HG03025 (cell line): ENCODE data around the gene BCL11A.

Experiments
- ATAC-seq: cut with Tn5 transposase; IDR thresholded peaks from one replicate; pipeline ENCODE4 v1.9.1; 2021; ENCODE audit warnings: mild to moderate bottlenecking, moderate library complexity; ENCODE audit not compliant: unreplicated experiment, low FRiP score

Gene BCL11A

DNA sequence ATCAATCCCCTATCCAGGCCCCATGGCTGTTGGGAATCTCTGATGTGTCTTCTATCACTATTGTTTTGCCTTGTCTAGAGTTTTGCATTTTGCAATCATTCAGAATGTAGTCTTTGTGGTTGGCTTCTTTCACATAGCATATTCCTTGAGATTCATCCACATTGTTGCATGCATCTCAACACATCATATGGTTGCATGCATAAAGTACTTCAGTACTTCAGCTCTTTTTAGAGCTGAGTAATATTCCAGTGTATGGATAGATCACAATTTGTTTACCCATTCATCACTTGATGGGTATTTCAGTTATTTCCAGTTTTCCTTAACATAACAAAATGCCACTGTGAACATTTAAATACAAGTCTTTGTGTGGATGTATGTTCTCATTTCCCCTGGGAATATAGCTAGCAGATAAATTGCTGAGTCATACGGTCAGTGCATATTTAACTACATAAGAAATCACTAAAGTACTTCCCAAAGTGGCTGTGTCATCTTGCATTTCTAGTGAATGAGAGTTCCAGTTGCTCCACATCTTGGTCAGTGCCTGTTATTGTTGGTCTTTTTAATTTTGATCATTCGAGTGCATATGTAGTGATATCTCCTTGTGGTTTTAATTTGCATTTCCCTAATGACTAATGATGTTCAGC is 138.8 kb downstream of the BCL11A start:
- no peak for ATAC-seq

DNA sequence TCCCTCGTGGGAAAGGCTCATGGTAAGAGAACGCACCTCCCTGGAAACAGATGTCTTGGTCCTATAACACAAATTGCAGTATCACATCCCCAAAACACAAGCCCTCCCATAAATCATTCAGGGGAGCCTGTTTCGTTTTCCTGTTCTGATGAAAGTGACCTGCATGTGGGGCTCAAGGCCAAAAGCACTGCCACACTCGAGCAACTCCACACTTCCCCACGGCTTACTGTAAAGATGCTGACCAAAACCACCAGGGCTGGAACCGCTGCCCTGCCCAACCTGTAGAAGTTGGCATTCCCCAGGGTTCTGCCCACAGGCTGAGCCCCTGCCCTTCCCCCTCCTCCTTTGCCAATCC is 139.7 kb downstream of the BCL11A start:
- peak; percentile 81 for ATAC-seq

DNA sequence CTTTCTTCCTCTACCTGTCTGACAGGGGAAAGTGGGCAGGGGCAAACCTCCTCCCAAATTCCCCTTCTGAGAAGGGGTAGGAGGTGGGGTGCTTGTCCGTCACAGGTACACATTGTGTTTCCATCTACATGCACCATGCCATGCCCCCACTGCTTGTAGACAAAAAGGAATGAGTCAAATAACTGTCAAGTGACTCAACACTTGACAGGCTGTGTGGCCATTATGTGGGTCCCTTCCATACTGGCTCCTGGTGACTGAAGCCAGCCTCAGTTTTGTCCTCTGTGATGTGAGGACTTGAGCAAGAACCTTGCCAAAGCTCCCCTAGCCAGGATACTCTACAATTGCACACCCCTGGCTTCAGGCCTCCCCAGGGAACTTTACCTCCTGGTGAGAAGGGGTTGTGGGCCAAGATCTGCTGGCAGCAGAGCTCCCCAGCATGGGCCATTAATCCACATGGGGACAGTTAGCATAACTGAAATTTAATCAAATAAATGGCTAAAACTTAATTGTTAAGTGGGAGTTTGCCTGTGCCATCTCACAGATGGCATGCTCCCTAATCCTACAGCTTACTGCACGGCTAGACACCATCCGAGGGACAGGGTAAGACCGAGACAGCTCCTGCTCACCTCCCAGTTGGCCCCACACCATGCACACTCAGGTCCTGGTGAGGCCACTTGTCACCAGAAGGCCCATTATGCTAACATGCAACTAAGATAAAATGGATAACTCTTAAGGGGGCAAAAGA is 140.2 kb downstream of the BCL11A start:
- ATAC-seq: no peak

DNA sequence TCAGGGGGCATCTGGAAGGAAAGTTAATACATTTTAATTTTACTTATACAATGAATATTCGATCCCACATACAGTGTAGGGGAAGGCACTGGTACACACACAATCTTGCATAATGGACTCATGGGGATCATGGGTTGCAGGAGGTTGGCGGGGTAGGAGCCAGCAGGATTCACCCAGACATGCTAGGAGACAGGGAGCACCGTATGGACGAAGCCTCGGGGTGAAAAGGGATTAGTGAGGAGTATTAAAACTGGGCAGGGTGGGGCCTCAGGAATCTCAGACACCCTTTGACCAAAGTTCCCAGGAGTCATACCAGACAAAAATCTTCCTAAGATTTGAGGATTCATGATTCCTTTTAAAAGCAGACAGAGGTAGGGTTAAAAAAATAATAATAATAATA is 140.8 kb downstream of the BCL11A start:
- no peak for ATAC-seq

DNA sequence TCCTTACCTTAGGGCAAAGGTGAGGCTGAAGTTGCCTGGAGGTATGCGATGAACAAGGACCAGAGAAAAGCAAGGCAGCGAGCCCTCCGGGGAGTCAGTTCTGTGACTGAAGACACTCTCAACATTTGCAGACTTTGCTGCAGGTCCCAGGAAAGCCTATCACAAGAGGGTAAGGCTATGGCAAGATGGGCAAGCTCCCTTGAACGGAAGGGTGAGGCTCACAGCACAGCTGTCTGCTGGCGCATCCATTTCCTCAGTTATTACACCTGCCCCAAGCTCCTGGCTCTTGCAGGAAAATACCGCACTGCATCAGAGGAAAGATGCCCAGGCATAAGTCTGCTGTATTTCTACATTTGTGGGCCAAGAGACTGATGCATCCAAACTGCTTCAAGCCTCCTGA is 141.4 kb downstream of the BCL11A start:
- no peak for ATAC-seq

DNA sequence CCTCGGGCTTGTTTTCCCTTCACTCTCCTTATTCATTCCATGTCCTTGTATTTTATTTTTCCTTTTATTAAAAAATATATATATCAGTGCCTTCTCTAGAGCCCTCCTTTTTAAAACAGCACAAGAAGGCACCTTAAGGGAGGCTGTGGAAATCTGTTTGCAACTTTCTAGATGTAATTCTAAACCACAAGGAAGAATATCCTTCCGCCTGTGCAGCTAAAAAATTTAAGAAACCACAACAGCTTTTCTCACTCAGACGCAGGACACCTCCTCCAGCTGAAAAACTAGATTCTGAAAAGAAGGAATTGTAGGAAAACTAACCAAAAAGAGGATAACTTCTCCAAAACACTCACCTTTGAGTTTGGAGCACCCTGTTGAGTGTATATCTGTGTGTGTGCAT is 142.2 kb downstream of the BCL11A start:
- ATAC-seq: no peak

DNA sequence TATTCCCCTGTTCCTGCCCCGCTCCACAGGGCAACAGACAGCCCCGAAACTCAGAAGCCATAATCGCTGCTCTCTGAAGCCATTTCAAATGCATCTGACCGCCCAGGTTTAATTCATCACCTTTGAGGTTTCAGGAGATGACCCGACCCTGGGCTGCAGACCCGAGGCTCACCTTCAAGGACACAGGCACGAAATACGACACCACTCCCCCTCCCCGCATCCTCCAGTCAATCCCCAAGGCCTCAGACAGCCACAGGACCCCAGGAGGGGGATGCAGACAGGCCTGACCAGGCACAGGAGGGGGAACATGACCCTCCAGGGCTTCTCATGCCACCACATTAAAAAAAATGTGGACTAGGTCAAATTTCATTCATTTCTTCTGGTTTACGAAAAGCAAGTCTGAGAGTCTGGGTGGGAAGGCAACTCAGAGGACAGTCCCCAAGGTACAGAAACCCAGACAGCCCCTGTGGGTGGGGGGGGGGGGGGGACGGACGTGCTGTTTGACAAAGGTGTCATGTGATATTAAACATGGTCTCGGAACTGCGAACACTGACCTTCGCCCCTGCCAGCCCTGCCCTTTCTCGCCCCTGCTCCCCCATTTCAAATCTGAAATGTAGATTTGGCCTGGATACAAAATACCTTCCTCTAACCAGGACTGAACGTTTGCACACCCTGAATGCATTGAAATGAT is 142.9 kb downstream of the BCL11A start:
- no peak for ATAC-seq

DNA sequence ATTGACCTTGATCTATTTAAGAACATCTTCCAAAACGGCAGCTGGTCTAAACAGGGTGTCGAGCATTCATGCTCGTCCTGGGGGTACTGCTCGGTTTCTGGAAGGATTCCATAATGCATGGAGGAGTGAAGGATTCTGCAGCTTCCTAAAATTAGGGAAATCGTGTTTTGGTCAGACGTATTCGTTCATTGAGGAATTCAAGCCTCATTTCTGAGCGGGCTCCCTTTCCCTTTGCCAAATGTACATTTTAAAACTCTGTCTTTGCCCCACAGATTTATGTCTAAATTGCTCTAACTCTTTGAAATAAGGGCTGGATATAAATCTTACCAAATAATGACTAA is 144.0 kb downstream of the BCL11A start:
- no peak for ATAC-seq

DNA sequence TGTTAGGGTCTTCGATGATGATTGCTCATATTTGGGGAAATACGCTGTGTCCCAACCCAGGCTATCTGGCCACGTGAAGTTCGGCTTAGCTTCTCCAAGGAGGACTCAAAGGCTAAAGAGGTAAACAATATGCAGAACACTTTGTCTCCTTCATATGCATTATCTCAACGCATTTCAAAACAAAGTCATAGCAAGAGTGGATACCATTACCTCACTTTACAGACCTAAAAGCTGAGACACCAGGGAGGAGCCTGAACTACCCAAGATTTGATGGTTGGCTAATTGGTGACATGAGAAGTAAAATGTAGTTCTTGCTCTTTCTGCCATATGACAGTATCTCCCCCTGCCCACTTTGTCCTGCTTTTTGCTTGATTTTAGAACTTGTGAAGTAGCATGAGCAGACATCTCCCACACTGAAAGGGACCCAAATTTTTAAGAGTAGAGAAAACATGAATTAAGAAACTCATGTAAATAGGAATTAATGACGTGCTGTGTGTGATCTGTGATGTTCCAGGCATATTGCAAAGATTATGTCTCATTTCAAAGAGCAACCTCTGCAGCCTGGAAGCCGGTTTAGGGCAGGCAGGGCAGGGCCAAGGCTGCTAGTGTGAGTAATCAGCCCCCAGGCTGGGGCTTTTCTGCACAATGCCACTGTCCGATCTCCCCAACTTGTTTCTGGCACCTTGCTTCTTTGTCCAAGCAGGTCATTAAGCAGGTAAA is 144.5 kb downstream of the BCL11A start:
- no peak for ATAC-seq

DNA sequence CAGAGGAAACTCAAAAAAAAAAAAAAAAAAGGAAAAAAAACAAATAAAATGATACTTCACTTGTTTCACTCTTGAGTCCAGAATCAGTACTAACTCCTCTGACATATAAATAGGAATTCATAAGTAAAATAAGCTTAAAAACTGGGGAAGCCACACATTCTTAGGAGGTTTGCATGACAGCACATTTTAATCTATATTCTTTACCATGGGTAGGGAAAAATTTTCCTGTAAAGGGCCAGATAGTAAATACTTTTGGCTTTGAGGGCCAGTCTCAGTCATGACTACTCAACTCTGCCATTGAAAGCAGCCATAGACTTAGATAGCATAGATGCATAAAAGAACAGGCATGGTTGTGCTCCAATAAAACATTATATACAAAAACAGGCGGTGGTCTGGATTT is 145.2 kb downstream of the BCL11A start:
- no peak for ATAC-seq

DNA sequence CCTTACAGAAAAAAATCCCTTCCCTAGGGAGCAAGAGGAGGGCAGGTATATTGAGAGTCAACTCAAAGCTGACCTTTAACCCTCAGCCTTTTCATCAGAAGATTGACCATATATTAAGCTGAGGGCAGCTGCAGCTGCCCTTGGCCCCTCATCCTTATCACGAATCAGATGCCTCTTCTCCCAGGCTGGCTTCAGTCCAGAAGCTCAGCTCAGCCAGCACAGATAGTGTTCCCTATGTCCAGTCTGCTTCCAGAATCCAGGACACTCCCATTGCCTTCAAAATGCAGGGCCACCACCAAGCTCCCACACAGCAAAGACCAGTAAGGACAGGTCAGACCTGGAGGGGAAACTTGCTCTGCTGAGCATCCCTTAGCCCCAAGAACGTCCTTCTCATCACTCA is 146.1 kb downstream of the BCL11A start:
- no peak for ATAC-seq

DNA sequence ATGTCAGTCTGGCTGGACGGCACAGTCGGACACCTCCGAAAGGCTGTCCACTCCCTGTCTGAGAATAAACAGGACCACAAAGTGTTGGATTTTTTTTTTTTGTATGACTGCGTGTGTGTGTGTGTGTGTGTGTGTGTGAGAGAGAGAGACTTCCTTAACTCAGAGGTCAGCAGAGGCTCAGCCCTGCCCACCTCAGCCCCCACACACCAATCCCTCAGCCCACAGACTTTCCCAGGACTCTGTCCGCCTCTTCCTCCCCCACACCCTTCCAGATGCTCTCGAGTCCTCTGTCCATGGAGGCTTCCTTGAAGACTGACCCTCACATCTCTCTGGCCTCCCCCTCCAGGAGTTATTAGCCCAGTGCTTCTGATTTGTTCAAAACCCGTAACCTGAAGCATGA is 147.3 kb downstream of the BCL11A start:
- no peak for ATAC-seq

DNA sequence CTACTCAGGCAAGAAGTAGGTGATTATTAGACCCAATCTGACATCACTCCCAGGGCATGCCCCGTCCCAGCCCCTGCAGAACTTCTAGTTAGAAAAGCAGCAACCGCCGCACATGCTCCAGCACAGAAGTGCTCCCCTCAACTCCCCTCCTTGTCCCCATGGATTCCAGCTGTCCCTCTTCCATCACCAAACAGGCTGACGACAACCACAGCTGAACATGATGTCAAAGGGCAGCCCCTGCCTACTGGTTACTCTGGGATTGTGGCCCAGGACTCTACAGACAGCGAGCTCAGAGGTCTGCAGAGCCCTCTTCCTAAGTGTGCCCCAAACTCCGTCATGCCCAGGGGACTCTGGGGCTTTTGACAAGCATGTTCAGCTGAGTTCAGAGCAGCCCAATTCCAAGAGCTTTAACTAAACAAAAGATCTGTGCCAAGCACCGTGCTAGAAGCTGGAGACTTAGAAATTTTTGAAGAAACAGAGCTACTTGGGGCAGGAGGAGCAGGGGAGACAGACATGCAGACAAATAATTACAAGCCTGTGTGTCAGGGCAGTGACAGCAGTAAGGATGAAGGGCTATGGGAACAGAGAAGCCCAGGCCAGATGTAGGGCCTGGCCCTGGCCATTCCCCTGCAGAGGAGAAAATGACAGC is 148.1 kb downstream of the BCL11A start:
- no peak for ATAC-seq
